ENCODE data around the gene MPI.

MPI gene

DNA sequence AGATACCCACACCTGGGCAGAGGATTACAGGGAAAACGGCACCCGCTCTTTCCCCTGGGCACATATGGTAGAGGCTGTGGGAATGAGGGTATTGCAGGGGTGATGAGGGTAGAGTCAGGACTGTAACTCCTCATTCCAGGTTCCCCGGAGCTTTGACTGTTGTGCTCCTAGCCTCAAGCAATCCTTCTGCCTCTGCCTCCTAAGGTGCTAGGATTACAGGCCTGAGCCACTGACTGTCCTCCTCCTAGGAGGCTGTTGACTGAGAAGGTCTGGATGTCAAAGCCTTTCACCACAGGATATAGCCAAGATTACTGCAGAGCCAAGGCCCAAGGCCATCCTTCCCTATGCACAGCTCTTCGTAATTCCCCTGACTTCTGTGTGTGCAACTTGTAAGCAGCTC is 1.1 kb upstream of the MPI start:
- TF ChIP-seq ZNF48 (tag by site-specific recombination; IDR thresholded peaks at IDR 0.05) (no peak), ZNF302 (tag by site-specific recombination; IDR thresholded peaks at IDR 0.05; ENCODE audit: low read depth) (no peak), ZIC2 (tag by site-specific recombination; IDR thresholded peaks at IDR 0.05) (peak; percentile 54), ZNF677 (tag by site-specific recombination; IDR thresholded peaks at IDR 0.05) (no peak), ZNF37A (tag by site-specific recombination; IDR thresholded peaks at IDR 0.05) (no peak), ZFP37 (tag by site-specific recombination; IDR thresholded peaks at IDR 0.05) (no peak)
- TF ChIP-seq, protein P1, sequence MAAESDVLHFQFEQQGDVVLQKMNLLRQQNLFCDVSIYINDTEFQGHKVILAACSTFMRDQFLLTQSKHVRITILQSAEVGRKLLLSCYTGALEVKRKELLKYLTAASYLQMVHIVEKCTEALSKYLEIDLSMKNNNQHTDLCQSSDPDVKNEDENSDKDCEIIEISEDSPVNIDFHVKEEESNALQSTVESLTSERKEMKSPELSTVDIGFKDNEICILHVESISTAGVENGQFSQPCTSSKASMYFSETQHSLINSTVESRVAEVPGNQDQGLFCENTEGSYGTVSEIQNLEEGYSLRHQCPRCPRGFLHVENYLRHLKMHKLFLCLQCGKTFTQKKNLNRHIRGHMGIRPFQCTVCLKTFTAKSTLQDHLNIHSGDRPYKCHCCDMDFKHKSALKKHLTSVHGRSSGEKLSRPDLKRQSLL (tag by site-specific recombination; IDR thresholded peaks at IDR 0.05): no peak
- TF ChIP-seq, protein P2, sequence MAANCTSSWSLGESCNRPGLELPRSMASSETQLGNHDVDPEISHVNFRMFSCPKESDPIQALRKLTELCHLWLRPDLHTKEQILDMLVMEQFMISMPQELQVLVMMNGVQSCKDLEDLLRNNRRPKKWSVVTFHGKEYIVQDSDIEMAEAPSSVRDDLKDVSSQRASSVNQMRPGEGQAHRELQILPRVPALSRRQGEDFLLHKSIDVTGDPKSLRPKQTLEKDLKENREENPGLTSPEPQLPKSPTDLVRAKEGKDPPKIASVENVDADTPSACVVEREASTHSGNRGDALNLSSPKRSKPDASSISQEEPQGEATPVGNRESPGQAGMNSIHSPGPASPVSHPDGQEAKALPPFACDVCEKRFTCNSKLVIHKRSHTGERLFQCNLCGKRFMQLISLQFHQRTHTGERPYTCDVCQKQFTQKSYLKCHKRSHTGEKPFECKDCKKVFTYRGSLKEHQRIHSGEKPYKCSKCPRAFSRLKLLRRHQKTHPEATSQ (tag by site-specific recombination; IDR thresholded peaks at IDR 0.05): no peak
- Histone ChIP-seq H3K4me3 (ENCODE audit: low read depth, low read length) (no peak overlapping the region), H3K36me3 (ENCODE audit: control insufficient read depth in 2 of 2, insufficient read depth in 1 of 2, low read length in 2 of 2) (peaks cover 10 to 28% of the 10 kb centered on the region in 2 experiments; a peak in 2 of 3 replicates), H3K27ac (ENCODE audit: extremely low read depth, low read depth, low read length) (no peak overlapping the region), H3K9me3 (ENCODE audit: control insufficient read depth, insufficient read depth, low read depth, low read length) (no peaks in the 10 kb centered on the region), H3K4me1 (ENCODE audit: control insufficient read depth, insufficient read depth, low read length) (peaks cover 4% of the 10 kb centered on the region; the same call in 1 of the 2 replicates)
- ChIA-PET CTCF (interaction anchor here (0.6 to 7.7 kb wide), 4 partner anchors 14 to 62 kb away, joined by 3 to 57 read pairs (median 3); partner anchors contain the start of gene FAM219B), POLR2A (interaction anchor here (1.5 to 2.8 kb wide), 4 partner anchors 13 to 135 kb away, joined by 4 to 25 read pairs (median 10); partner anchors contain the start of genes FAM219B, PPCDC and SCAMP2)

DNA sequence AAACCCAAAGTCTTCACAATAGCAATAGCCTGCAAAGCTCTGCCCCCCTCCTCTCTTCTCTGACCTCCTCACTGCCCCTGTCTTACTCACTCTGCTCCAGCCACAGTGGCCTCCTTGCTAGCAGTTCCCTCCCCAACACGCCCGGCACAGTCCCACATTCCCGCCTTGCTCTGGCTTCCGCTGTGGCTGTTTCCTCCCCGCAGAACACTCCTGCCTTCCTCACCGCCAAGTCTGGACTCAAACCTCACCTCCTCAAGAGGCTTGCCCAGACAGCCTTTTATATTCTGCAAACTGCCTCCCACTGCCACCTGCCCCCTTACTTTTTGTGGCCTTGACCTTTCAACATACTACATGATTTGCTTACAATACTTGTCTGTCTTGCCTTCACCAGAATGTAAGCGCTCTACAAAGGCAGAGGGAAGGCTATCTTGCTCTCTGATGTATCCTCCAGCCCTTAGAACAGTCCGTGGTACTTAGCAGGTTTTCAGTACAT is 406 bp upstream of the MPI start:
- Histone ChIP-seq H3K4me1 (ENCODE audit: control insufficient read depth, insufficient read depth, low read length) (peaks cover 4% of the 10 kb centered on the region; the same call in 1 of the 2 replicates), H3K36me3 (ENCODE audit: control insufficient read depth in 2 of 2, insufficient read depth in 1 of 2, low read length in 2 of 2) (peaks cover 12 to 29% of the 10 kb centered on the region in 2 experiments; a peak in 2 of 3 replicates), H3K9me3 (ENCODE audit: control insufficient read depth, insufficient read depth, low read depth, low read length) (no peaks in the 10 kb centered on the region), H3K4me3 (ENCODE audit: low read depth, low read length) (peak overlapping the region; percentile 75), H3K27ac (ENCODE audit: extremely low read depth, low read depth, low read length) (peak overlapping the region; percentile 66; the same call in 1 of the 2 replicates)
- TF ChIP-seq, protein P3, sequence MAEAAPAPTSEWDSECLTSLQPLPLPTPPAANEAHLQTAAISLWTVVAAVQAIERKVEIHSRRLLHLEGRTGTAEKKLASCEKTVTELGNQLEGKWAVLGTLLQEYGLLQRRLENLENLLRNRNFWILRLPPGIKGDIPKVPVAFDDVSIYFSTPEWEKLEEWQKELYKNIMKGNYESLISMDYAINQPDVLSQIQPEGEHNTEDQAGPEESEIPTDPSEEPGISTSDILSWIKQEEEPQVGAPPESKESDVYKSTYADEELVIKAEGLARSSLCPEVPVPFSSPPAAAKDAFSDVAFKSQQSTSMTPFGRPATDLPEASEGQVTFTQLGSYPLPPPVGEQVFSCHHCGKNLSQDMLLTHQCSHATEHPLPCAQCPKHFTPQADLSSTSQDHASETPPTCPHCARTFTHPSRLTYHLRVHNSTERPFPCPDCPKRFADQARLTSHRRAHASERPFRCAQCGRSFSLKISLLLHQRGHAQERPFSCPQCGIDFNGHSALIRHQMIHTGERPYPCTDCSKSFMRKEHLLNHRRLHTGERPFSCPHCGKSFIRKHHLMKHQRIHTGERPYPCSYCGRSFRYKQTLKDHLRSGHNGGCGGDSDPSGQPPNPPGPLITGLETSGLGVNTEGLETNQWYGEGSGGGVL (tag by site-specific recombination; IDR thresholded peaks at IDR 0.05): peak; percentile 61
- TF ChIP-seq KLF1 (tag by site-specific recombination; IDR thresholded peaks at IDR 0.05): 0 out of 2 replicates have a peak, but pooled peaks have one; percentile 22
- TF ChIP-seq EGR2 (tag by site-specific recombination; IDR thresholded peaks at IDR 0.05; ENCODE audit: low read depth): peak; percentile 58; the same call in 1 of the 2 replicates
- peak; percentile 84 for TF ChIP-seq ZNF341 (tag by site-specific recombination; IDR thresholded peaks at IDR 0.05; ENCODE audit: low read depth)
- TF ChIP-seq ZNF664 (tag by site-specific recombination; IDR thresholded peaks at IDR 0.05): no peak
- peak; percentile 59; the same call in 1 of the 2 replicates for TF ChIP-seq ZNF366 (tag by site-specific recombination; conservative IDR thresholded peaks at IDR 0.05)
- TF ChIP-seq ZFHX2 (tag by site-specific recombination; conservative IDR thresholded peaks at IDR 0.05): peak; percentile 20; the same call in 1 of the 2 replicates
- TF ChIP-seq, protein P4, sequence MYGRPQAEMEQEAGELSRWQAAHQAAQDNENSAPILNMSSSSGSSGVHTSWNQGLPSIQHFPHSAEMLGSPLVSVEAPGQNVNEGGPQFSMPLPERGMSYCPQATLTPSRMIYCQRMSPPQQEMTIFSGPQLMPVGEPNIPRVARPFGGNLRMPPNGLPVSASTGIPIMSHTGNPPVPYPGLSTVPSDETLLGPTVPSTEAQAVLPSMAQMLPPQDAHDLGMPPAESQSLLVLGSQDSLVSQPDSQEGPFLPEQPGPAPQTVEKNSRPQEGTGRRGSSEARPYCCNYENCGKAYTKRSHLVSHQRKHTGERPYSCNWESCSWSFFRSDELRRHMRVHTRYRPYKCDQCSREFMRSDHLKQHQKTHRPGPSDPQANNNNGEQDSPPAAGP (tag by site-specific recombination; IDR thresholded peaks at IDR 0.05): peak; percentile 55; the same call in 1 of the 2 replicates
- TF ChIP-seq WT1 (tag by site-specific recombination; IDR thresholded peaks at IDR 0.05): peak; percentile 82; the same call in 1 of the 2 replicates
- TF ChIP-seq, protein P2 (tag by site-specific recombination; IDR thresholded peaks at IDR 0.05): 0 out of 2 replicates have a peak, but pooled peaks have one; percentile 20
- TF ChIP-seq ZNF600 (tag by site-specific recombination; IDR thresholded peaks at IDR 0.05): peak; percentile 100
- peak; percentile 73 for TF ChIP-seq SP2 (tag by site-specific recombination; IDR thresholded peaks at IDR 0.05)
- TF ChIP-seq ZNF792 (tag by site-specific recombination; IDR thresholded peaks at IDR 0.05): no peak
- TF ChIP-seq, protein P5, sequence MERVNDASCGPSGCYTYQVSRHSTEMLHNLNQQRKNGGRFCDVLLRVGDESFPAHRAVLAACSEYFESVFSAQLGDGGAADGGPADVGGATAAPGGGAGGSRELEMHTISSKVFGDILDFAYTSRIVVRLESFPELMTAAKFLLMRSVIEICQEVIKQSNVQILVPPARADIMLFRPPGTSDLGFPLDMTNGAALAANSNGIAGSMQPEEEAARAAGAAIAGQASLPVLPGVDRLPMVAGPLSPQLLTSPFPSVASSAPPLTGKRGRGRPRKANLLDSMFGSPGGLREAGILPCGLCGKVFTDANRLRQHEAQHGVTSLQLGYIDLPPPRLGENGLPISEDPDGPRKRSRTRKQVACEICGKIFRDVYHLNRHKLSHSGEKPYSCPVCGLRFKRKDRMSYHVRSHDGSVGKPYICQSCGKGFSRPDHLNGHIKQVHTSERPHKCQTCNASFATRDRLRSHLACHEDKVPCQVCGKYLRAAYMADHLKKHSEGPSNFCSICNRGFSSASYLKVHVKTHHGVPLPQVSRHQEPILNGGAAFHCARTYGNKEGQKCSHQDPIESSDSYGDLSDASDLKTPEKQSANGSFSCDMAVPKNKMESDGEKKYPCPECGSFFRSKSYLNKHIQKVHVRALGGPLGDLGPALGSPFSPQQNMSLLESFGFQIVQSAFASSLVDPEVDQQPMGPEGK (tag by site-specific recombination; IDR thresholded peaks at IDR 0.05): peak; percentile 5; the same call in 1 of the 2 replicates
- TF ChIP-seq ZNF629 (tag by site-specific recombination; IDR thresholded peaks at IDR 0.05): no peak
- peak; percentile 56; the same call in 1 of the 2 replicates for TF ChIP-seq ZBTB17 (tag by site-specific recombination; IDR thresholded peaks at IDR 0.05)
- POLR2A ChIA-PET: interaction anchor here (1.0 to 2.8 kb wide), 10 partner anchors 12 to 134 kb away, joined by 3 to 25 read pairs (median 4); partner anchors contain the start of genes COX5A, CSK, FAM219B and PPCDC
- CTCF ChIA-PET: interaction anchor here (1.0 to 7.7 kb wide), 4 partner anchors 13 to 61 kb away, joined by 3 to 57 read pairs (median 4); partner anchors contain the start of gene FAM219B

Data from HEK293 (cell line).